SKM-1 (cell line): ENCODE results near the gene RADIL.
"Not testable (repeated sequence)": the region's sequence is repeated elsewhere in the genome, so short reads cannot be mapped to it uniquely, and the experiment has no call there.

Source experiments
- DNase-seq: peaks from one replicate; lab custom pipeline; 2025; ENCODE audit not compliant: unreplicated experiment; lab: John Stamatoyannopoulos, UW

The RADIL gene

GRCh38 chr7:4797858-4798705 lies 85.4 kb downstream of the RADIL start:
- peak; percentile 36 for DNase-seq

GRCh38 chr7:4796453-4796852 lies 87.1 kb downstream of the RADIL start:
- no peak for DNase-seq

GRCh38 chr7:4794591-4795350 lies 88.7 kb downstream of the RADIL start:
- DNase-seq, result no peak

- not testable (repeated sequence) for DNase-seq
Observed at GRCh38 chr7:4794171-4794570, 89.3 kb downstream of the RADIL start.

GRCh38 chr7:4793385-4793993 lies 90.0 kb downstream of the RADIL start:
- DNase-seq, result not testable (repeated sequence)

- no peak for DNase-seq
Observed at GRCh38 chr7:4792537-4793126, 90.9 kb downstream of the RADIL start.

- DNase-seq, result peak; percentile 24
Observed at GRCh38 chr7:4791738-4792536, 91.6 kb downstream of the RADIL start.

GRCh38 chr7:4791101-4791737 lies 92.3 kb downstream of the RADIL start:
- no peak for DNase-seq

GRCh38 chr7:4790516-4790991 lies 93.0 kb downstream of the RADIL start:
- no peak for DNase-seq

- no peak for DNase-seq
Observed at GRCh38 chr7:4790078-4790465, 93.4 kb downstream of the RADIL start.

- no peak for DNase-seq
Observed at GRCh38 chr7:4789194-4790077, 94.1 kb downstream of the RADIL start.

GRCh38 chr7:4788627-4789189 lies 94.8 kb downstream of the RADIL start:
- DNase-seq, result no peak

- DNase-seq, result no peak
Observed at GRCh38 chr7:4787947-4788626, 95.4 kb downstream of the RADIL start.

- DNase-seq, result no peak
Observed at GRCh38 chr7:4787541-4787940, 96.0 kb downstream of the RADIL start.

GRCh38 chr7:4786015-4786414 lies 97.5 kb downstream of the RADIL start:
- no peak for DNase-seq

GRCh38 chr7:4785371-4785770 lies 98.1 kb downstream of the RADIL start:
- DNase-seq, result no peak

GRCh38 chr7:4784799-4785198 lies 98.7 kb downstream of the RADIL start:
- DNase-seq, result no peak

- no peak for DNase-seq
Observed at GRCh38 chr7:4783762-4784351, 99.7 kb downstream of the RADIL start.
